Putamen (tissue), 1 donor: ENCODE data around the gene GABRA5.
"Not testable (repeated sequence)": the region's sequence is repeated elsewhere in the genome, so short reads cannot be mapped to it uniquely, and the experiment has no call there.

ENCODE experiments used
- DNase-seq: peaks from one replicate; pipeline ENCODE4 v3.0.0-alpha.2; 2016; ENCODE audit warnings: low spot score

Gene GABRA5

GRCh38 chr15:26866298-26867199, at the start of gene GABRA5:
TSS of gene GABRA5 (plus strand) at chr15:26867062. CDS start at chr15:26869249, 2,187 bp downstream.
- peak; percentile 26 for DNase-seq

DNA sequence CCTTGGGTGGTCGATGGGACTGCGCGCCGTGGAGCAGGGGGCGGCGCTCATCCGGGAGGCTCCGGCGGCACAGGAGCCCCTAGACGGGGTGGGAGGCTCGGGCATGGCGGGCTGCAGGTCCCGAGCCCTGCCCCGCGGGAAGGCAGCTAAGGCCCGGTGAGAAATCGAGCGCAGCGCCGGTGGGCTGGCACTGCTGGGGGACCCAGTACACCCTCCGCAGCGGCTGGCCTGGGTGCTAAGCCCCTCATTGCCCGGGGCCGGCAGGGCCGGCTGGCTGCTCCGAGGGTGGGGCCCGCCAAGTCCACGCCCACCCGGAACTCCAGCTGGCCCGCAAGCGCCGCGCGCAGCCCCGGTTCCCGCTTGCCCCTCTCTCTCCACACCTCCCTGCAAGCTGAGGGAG, 35.7 kb upstream of the GABRA5 start:
- not testable (repeated sequence) for DNase-seq

DNA sequence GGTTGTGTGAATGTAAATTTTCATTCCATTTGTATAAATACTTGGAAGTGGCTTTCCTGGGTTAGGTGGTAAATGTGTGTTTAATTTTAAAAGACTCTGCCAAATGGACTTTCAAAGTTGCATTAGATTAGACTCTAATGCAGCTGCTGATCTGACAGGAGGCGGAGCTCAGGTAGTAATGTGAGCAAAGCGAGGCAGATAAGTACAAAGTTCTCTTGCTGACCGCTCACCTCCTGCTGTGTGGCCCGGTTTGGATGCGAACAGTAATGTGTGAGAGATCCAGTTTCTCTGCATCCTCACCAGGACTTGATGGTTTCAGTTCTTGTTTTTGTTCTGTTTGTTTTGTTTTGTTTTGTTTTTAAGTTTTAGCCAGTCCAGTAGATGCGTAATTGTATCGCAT, 34.9 kb upstream of the GABRA5 start:
- no peak for DNase-seq

DNA sequence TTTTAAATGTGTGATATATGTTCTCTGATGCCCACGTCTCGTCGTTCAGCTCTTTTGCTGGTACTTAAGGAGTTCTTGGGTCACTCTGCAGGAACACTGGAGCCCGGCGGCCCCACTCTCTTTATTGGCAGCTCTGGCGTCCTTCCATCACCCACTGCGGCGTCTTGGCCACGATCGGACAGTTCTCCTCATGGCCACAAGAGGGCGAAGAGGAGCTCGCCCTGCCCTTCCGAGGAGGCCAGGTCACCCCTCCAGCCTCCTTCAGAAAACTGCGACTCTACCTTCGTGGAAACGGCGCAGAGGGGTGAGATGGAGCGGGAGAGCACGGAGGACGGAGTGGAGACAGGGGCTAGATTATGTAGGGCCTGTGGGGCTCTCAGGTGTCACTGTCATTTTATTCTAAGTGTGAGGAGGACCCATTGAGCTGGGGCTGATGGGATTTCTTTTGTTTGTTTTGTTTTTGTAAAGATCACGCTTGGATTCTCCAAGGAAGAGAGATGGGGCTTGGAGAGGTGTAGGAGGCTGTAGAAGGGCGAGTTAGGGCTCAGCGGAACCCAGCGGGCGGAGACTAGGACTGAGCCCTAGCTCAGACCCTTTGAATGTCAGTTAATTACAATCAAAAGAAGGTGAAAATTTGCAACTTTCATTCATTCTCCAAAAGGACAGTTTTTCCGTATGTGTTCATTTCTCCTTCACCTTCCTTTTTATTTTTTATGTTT, 28.0 kb upstream of the GABRA5 start:
- no peak for DNase-seq

DNA sequence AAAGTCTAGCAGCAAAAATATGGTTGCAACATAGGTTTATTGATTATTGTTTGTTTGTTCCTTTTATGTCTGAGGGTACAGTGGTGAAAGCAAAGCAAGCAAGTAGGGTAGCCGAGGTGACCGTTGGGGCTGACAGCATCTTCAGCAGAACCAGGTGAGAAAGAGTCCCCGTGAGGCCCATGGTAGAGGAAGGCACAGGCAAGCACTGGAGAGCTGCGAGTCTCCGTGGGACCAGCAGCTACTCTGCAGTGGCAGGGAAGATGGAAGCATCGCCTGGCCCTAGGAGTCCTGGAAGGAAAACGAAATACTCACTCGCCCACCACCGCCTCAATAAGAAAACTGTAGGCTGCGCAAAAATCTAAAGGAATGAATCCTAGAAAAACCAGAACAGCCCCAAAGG, 25.3 kb upstream of the GABRA5 start:
- DNase-seq: no peak

- DNase-seq: no peak
These were observed 24.9 kb upstream of the GABRA5 start for GRCh38 chr15:26841941-26842340.

DNA sequence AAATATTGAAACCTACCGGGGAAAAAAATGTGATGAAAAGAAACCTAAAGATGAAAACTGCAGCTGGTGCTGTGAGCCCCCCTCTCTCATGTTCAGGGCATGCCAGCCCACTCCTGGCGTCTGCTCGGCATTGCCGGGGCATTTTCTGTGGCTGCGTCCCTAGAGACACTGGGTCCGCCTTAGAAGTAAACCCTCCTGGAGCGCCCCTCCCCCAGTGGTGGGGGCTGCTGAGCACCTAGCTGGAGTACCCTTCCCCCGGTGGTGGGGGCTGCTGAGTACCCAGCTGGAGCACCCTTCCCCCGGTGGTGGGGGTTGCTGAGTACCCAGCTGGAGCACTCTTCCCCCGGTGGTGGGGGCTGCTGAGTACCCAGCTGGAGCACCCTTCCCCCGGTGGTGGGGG, 24.5 kb upstream of the GABRA5 start:
- DNase-seq: no peak

DNA sequence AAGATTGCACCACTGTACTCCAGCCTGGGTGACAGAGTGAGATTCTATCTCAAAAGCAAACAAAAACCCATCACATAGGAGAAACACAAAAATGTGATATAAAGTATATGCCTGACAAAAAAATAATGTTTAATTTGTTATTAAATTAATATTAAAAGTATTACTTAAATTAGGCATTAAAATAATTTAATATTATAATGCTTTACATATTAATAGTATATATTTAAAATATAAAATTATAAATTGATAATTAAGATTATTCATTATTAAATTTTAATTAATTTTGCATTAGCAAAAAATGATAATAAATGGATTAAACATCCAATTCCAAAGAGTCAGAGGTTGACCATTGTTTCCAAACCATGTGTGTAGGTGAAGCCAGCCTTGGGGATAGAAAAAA, 22.0 kb upstream of the GABRA5 start:
- DNase-seq: no peak

- DNase-seq: no peak
These were observed 18.4 kb upstream of the GABRA5 start for GRCh38 chr15:26848498-26848897.

- DNase-seq: no peak
These were observed 16.7 kb upstream of the GABRA5 start for GRCh38 chr15:26850161-26850560.

DNA sequence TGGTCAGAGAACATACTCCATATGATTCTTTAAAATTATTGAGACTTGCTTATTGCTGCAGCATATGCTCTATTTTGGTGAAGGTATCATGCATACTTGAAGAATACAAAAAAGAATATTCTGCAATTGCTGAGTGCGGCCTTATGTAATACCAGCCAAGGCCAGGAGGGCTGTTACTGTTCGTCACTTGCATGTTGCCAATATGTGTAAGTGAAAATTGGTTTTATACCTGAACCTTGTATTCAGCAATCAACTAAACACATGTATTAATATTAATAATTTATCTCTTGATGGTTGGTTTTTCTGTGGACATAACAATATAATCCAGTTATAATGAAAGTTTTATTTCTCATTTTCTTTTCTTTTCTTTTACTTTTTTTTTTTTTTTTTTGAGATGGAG, 13.9 kb upstream of the GABRA5 start:
- no peak for DNase-seq

- DNase-seq: no peak
These were observed 12.4 kb upstream of the GABRA5 start for GRCh38 chr15:26854435-26854834.

DNA sequence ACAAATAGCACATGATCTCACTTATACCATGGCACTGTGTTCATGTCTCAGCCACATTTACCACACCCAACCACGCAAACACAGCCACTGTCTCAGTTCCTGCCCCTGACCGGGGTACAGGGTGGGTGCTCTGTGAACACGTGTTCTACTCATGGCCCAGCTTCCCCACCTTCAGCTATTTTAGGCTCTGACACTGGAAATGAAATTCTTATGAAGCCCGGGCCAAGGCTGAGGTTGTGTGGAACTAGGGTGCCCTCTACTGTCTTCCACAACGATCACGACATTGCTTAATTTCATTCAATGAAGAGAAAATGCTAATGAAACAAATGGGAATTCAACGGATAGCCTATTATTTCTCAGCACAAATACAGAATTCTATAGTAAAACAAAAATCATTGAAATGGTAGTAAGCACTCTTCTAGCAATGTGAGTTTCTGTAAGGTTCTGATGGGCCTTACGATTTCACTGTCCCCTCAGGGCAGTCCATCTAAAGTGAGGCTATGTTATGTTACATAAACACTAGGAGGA, 2.1 kb upstream of the GABRA5 start:
- DNase-seq: peak; percentile 57

DNA sequence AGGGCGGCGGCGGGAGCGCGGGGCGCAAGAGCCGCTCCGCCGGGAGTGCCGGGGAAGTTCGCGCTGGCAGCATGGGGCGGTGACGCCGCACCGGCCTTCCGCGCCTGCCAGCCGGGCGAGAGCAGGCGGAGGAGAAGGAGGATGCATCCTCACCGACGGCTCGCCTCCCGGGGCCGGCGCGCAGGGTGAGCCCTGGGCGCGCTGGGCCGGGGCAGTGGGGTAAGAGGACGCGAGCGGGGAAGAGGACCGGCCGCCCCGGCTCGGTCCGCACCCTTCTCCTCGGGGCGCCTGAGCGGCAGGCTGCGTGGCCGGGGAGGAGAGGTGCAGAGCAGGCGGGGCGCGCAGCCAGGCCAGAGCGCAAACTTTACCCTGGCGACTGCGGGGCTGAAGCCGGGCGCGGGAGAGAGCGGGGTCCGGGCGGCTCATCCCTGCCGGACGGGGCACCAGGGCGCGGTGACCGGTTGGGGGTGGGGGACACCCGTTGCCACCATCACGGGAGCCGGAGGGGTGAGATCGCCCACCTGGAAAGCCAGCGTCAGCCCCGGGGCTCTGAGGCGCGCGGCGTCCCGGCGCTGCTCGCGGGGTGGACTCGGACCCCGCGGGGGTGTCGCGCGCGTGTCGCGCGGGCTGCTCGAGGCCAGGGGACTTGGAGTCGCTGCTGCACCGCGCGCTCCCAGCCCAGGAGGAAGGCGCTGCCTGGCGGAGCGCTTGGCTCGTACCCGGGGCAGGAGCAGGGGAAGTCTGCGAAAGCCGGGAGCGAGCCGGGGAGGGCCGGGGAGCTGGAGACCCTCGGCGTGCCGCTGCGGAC, 542 bp downstream of the GABRA5 start:
- no peak for DNase-seq

GRCh38 chr15:26868029-26868685, 1.3 kb downstream of the GABRA5 start:
- DNase-seq: no peak

DNA sequence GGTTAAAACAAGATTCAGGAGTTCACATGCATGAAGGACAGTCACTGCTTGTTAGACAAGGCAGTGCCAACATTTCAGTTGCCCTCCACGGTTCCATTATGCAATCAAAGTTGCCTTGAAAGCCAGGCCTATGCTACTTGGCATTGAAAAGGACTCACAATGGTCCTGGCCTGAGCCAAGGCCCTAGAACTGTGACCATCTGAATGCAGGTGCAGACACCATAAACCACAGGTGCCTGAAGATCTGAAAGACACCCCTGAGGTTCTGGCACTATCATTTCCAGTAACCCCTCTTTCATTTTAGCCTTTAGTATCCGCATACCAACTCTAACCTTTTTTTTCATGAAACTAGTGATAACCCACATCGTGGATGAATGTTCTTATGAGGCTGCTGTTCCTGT, 2.8 kb downstream of the GABRA5 start:
- no peak for DNase-seq

- DNase-seq: no peak
These were observed 3.5 kb downstream of the GABRA5 start for GRCh38 chr15:26870346-26870745.

DNA sequence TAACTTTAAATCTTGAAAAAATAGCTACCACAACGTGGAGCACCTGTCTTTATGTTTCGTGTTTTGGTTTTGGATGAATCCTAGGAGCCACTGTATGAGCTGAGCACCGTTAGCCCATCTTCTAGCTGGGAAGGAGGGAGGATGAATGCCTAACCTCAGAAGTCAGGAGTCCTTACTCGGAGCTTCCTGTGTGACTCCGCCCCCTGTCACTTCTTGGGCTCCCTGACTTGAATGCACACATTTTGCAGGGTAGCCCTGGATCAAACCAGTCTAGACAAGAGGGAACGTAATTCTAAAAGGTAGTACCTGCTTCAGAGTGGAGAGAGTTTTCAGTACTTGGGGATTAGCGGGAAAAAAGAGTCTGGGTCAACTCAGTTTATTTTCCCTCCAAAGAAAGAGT, 5.3 kb downstream of the GABRA5 start:
- DNase-seq: no peak

DNA sequence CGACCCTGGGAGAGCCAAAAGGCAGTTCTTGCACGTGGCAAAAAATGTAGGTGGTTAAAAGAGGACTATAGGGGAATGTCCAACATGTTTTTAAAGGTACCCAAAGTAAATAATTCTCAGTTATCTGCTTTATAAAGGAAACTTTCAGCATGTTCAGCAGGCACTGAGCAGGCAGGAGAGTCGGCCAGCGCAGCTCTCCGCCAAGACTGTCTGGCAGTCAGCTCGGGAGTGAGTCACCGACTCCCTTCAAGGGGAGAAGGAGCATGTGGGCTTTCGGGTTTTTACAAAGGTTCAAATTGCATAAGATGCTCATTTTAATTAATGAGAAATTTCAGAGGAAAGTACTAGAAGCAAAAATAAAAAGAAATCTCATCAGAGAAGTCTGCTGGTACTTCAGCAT, 7.0 kb downstream of the GABRA5 start:
- DNase-seq: peak; percentile 43

DNA sequence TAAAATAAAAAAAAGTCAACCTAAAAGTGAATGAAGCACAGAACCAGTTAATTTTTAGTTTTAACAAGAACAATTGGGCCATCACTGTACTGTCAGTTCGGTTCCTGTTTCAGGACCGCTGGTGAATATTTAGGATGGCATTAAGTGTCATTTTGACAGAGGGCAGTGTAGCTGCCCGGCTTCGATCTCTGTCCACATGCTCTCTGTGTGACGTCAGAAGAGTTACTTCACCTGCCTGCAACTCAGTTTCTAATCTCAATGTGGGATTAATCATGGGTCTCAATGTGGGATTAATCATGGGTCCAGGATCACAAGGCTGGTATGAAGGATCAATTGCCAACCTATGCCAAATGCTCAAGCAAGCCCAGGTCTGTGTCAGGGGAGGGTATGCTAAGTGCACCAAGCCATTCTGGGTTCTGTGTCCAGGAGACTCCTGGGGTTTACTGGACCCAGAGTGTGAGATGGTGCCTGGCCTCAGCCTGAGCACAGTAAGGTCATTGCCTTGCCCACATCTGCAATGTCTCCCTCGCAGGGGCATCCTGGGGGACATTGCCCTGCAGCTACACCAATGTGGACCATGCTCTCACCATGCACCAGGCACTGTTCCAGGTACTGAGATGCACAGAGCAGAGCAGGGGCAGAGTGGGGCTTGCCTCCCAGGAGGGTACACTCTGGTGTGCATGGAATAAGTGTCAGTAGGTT, 8.1 kb downstream of the GABRA5 start:
- DNase-seq: no peak

DNA sequence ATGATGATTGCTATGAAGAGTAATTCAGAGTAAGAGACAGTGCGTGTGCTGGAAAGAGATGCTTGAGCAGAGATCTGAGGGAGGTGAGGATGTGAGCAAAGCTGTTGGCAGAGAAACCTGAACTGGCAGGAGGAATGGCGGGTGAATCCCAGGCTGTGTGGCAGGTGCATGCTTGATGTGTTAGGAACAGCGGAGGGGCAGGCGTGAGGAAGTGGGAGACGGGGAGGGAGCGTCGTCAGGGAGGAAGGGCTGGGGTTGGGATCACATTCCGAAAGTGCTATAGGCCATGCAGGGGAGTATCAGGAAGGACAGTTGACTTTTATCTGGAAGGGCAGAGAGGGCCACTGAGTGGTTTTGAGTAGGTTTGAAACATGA, 8.6 kb downstream of the GABRA5 start:
- DNase-seq: peak; percentile 24
